Upper lobe of right lung (tissue), 1 donor: Measurements from ENCODE around the gene PPAN. TPM values are rescaled to one million over a fixed set of nuclear protein-coding genes. Genes with fewer than 3 reads are reported as not detected.
A peak's percentile ranks its signal among the peaks of the same experiment; 100 is the strongest.

ENCODE experiments used
- ATAC-seq: fragments of 200-7000 bp; cut with Tn5 transposase; one replicate; pipeline ENCODE4 v1.9.1; 2020; ENCODE audit warnings: mild to moderate bottlenecking, moderate library complexity
- DNase-seq: peaks from one replicate; pipeline ENCODE4 v3.0.0-alpha.2; 2020
- H3K27ac ChIP-seq: fragments of 200-600 bp; one replicate; pipeline ENCODE4 v1.8.0; 2022
- H3K27me3 ChIP-seq: fragments of 200-600 bp; one replicate; pipeline ENCODE4 v1.8.0; 2022; ENCODE audit warnings: mild to moderate bottlenecking
- H3K36me3 ChIP-seq: fragments of 200-600 bp; one replicate; pipeline ENCODE4 v1.8.0; 2022
- H3K4me1 ChIP-seq: fragments of 200-600 bp; one replicate; pipeline ENCODE4 v1.8.0; 2022
- H3K4me3 ChIP-seq: fragments of 200-600 bp; one replicate; pipeline ENCODE4 v1.8.0; 2022; ENCODE audit warnings: mild to moderate bottlenecking
- H3K9me3 ChIP-seq: fragments of 200-600 bp; one replicate; pipeline ENCODE4 v1.8.0; 2022
- CTCF ChIP-seq: fragments of 200-600 bp; IDR thresholded peaks from one replicate; pipeline ENCODE4 v1.8.0; 2022; ENCODE audit warnings: antibody characterized with exemption
- intact Hi-C: fragments of 100-400 bp; cut with DNase I; formaldehyde crosslinking; loops from one replicate; pipeline ENCODE4 v1.11.0; 2022
- total RNA-seq: library from RNA; stranded (reverse); fragmentation: NEBNext Ultra II Directional; extraction: Animal tissue kit (Norgen Biotek cat#: 25700); gene quantifications from one replicate; pipeline ENCODE4 v1.2.1, GENCODE V29; 2021
- donor health status: DM: no; HTN: yes; CAD: no; lungs with severe emphysema.

PPAN gene
- total RNA-seq, 1 donor from 2014 or later: 35.2 TPM

- Histone ChIP-seq H3K4me3 (no peak overlapping the region), H3K27me3 (no peaks in the 10 kb centered on the region), H3K36me3 (peaks cover 46% of the 10 kb centered on the region), H3K4me1 (peaks cover 11% of the 10 kb centered on the region), H3K27ac (no peak overlapping the region), H3K9me3 (no peaks in the 10 kb centered on the region)
- no peak for DNase-seq
- no peak for TF ChIP-seq CTCF
- intact Hi-C loops: no loop called here
- ATAC-seq: no peak
These were observed 10.9 kb downstream of the PPAN start for GRCh38 chr19:10116866-10117616.

- peak overlapping the region; percentile 88 for H3K27ac ChIP-seq
- no peaks in the 10 kb centered on the region for H3K27me3 ChIP-seq
- ATAC-seq (no peak), DNase-seq (no peak)
- peaks cover 46% of the 10 kb centered on the region for H3K36me3 ChIP-seq
- no peaks in the 10 kb centered on the region for H3K9me3 ChIP-seq
- intact Hi-C loops: no loop called here
- no peak for TF ChIP-seq CTCF
- H3K4me1 ChIP-seq: no peaks in the 10 kb centered on the region
- H3K4me3 ChIP-seq: peak overlapping the region; percentile 91
These were observed 12.8 kb downstream of the PPAN start for GRCh38 chr19:10118960-10119359.

GRCh38 chr19:10120538-10121189 is 14.5 kb downstream of the PPAN start:
- intact Hi-C loops: no loop called here

GRCh38 chr19:10122045-10122444 is 15.9 kb downstream of the PPAN start:
- Histone ChIP-seq H3K27me3 (no peaks in the 10 kb centered on the region), H3K27ac (peak overlapping the region; percentile 30), H3K36me3 (peaks cover 21% of the 10 kb centered on the region), H3K4me3 (no peak overlapping the region), H3K4me1 (no peaks in the 10 kb centered on the region), H3K9me3 (no peaks in the 10 kb centered on the region)
- no peak for DNase-seq
- ATAC-seq: no peak
- TF ChIP-seq CTCF: no peak
- intact Hi-C loops: no loop called here

More at GRCh38 chr19:10120538-10121189, 14.5 kb downstream of the PPAN start:
- TF ChIP-seq CTCF: no peak
- peaks cover 30% of the 10 kb centered on the region for H3K36me3 ChIP-seq
- H3K4me3 ChIP-seq: no peak overlapping the region
- no peak overlapping the region for H3K27ac ChIP-seq
- DNase-seq: no peak
- no peaks in the 10 kb centered on the region for H3K27me3 ChIP-seq
- H3K9me3 ChIP-seq: no peaks in the 10 kb centered on the region
- no peak for ATAC-seq
- H3K4me1 ChIP-seq: no peaks in the 10 kb centered on the region

- Histone ChIP-seq H3K27me3 (no peaks in the 10 kb centered on the region), H3K4me3 (no peak overlapping the region), H3K36me3 (peaks cover 18% of the 10 kb centered on the region), H3K27ac (no peak overlapping the region), H3K9me3 (no peaks in the 10 kb centered on the region), H3K4me1 (no peaks in the 10 kb centered on the region)
- no peak for TF ChIP-seq CTCF
- intact Hi-C loops: no loop called here
- ATAC-seq (no peak), DNase-seq (no peak)
These were observed 18.3 kb downstream of the PPAN start for GRCh38 chr19:10124429-10124828.
